Activated CD8-positive, alpha-beta memory T cell treated with anti-CD3 and anti-CD28 coated beads, Interleukin-2, amount 50 U/mL, for 1 hour (primary cell): ENCODE data around the gene SNAI3.
A peak's percentile ranks its signal among the peaks of the same experiment; 100 is the strongest.
"Not testable (repeated sequence)": the region's sequence is repeated elsewhere in the genome, so short reads cannot be mapped to it uniquely, and the experiment has no call there.

Experiments used
- DNase-seq: peaks from one replicate; pipeline ENCODE4 v3.0.0-alpha.2; 2020; ENCODE audit errors: extremely low read depth

SNAI3 gene

DNA sequence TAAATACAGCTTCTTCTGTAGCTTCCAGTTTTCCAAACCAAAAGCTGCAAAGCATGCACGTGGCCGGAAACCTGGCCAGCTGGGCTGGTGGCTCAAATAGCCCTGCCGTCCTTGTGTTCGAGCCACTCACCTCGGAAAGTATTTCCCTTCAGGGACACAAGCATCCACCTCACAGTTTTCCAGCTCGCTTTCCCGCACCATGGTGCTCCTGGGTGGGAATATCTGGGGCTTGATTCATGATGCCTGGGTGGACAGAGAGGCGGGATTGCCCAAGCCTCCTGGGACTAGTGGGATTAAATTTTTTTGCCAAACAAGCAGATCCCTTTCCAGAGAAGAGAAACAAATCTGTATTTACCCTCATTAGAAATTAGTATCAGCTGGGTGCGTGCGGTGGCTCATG is 16.3 kb downstream of the SNAI3 start:
- no peak for DNase-seq

DNA sequence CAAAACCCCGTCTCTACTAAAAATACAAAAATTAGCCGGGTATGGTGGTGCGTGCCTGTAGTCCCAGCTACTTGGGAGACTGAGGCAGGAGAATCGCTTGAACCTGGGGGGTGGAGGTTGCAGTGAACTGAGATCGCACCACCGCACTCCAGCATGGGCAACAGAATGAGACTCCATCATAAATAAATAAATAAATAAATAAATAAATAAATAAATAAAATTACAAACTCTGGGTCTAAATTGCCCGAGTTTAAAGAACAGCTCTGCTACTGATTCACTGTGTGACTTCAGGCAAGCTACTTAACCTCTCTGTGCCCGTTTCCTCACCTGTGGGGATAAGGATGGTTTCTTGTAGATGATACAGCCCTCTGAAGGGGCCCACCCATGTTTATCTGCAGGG is 16.8 kb downstream of the SNAI3 start:
- DNase-seq, result not testable (repeated sequence)

DNA sequence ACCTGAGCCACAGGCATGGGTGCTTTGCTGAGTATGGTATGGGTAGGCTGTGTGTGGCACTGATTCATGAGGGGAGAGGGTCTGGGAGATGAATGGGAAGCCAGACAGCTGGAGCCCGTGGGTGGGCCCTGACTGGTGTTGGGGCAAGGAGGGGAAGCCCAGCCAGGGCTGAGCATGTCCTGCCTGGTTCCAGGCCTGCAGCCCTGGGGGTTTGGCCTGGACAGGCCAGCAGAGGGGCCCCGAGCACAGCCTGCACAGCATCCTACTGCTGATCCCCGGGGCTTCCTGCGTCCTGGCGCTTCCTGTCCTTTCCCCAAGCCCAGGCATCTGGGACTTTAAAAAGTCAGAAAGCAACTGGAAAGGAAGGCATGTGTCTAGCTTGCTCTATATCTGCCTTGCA is 18.8 kb downstream of the SNAI3 start:
- DNase-seq, result no peak

DNA sequence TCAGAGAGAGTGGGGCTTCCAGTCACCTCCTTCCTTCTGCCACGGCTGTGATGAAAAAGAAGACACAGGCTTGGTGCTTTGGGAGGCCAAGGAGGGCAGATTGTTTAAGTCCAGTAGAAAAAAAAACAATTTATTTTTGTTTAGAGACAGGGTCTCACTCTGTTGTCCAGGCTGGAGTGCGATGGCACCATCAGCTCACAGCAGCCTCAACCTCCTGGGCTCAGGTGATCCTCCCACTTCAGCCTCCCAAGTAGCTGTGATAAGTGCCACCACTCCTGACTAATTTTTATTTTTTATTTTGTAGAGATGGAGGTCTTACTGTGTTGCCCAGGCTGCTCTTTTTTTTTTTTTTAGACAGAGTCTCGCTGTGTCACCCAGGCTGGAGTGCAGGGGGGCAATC is 20.7 kb downstream of the SNAI3 start:
- no peak for DNase-seq

DNA sequence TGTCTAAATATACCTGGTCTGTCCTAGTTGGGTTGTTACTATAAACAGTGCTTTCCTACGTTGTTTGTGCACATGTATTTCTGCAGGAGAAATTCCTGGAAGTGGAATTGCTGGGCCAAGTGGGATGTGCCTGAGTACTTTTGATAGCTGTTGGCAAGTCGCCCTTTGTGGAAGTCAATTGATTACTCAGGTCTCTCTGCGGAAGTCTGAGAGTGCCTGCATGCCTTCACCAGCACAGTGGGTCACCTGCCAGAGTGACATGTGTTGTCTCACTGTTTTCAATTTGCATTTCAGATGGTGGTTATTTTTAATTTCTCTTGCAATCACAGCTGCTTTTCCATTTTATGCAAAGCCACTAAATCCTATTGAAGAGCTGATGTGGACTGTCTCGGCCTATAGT is 21.2 kb downstream of the SNAI3 start:
- no peak for DNase-seq

DNA sequence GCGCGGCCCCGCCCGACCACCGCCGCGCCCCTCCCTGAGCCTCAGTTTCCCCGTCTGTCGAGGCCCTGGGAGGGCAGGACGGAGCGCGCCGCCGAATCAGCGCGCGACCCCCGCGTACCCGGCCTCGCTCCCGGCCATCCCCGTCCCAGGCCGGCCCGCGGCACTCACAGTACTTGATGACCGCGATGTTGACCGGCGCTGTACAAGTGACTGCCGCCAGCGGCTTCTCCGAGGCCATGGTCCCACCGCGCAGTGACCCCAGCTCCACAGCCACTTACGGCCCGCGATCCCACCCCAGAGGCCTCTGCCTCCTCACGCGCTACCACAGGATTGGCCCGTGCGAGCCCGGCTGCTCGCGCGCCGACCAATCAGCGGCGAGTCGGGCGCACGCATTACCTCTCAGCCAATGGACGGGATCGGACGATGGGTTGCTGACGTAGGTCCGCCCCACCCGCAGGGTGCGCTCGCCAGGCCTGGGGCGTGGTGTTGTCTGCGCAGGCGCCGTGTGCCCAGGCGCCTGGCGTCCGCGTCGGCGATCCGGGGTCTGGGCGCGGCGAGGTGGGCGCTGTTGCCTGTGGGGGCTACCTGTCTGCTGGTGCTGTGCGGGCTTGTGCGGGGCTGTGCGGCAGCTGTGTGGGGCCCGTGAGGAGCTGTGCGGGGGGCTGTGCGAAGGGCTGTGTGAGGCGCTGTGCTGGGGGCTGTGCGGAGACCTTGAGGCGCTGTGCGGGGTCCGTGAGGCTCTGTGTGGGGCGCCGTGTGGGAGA is 23.3 kb downstream of the SNAI3 start, which contains the start of gene MVD:
Gene MVD (minus strand): TSS at position 249 of the 764 bp plus-strand sequence. CDS start 11 bp downstream, at position 238.
- DNase-seq, result peak; percentile 86

DNA sequence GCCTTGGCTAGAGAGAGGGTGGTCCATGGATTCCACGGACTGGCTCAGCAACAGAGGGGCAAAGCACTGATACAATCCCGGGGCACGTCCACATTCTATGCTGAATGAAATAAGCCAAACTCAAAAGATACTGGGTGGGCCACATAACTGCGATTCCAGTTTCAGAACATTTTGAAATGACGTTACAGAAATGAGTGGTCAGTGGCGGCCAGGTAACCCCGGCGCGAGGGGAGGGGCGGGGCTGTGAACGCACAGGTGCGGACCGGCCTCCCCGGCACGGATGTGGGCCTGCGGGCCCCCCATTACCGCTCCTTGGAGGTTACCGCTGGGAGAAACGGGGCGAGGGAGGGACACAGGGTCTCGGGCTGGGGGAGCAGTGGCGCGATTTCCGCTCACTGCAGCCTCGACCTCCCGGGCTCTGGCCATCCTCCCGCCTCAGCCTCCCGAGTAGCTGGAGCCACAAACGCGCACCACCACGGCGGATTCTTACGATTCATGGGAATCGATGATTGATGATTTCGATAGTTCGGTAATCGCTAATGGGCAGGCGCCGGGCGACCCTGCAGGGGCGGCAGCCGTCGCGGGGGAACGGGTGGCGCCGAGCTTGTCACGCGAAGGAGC is 24.0 kb downstream of the SNAI3 start:
- no peak for DNase-seq

DNA sequence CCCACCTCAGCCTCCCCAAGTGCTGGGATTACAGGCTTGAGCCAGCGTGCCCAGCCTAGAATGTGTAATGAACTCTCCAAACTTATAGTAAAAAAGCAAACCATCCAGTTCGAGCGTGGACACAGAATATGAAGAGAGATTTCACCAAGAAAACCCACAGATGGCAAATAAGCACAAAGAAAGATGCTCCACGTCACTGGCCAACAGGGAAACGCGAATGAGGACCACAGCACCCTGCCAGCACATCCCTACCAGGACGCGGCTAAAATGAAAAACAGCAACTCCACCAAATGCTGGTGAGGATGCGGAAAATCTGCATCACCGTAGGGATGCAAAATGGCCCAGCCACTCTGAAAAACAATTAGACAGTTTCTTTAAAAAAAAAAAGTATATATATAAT is 24.8 kb downstream of the SNAI3 start:
- no peak for DNase-seq

DNA sequence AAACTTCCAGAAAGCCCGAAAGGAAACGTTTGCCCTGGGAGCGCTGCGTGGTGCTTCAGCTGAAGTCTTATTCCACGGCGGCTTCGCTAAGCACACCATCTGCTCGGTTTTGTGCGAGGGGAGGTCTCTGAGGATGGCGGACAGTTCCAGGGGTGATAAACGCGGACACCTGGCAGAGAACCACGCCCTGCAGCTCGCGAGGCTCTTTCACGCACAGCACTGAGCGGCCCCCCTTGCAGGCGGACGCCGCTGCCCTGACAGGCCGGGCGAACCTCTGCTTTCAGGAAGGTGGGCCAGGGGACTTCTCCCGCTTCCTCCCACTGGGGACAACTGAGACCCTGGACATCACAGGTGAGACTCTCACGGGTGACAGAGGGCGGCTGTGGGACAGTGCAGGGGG is 27.1 kb downstream of the SNAI3 start:
- DNase-seq, result no peak

DNA sequence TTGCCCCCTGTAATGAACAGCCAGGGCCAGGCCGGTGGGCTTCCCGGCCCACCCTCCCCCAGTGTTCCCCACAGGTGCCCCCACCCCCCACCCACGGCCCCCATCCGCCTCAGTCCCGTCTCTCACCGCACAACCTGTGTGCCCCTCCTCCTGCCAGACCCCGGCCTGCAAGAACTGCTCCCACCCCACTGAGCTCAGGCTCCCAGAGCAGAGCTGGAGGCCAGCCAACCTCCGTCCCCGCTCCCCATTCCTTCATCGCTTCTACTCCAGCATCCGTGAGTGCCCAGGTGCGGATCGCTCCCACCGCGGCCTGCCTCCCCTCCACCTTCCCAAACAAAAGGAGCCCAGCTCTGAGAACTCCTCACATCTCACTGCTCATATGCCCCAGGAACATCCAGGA is 27.6 kb downstream of the SNAI3 start:
- DNase-seq, result no peak

DNA sequence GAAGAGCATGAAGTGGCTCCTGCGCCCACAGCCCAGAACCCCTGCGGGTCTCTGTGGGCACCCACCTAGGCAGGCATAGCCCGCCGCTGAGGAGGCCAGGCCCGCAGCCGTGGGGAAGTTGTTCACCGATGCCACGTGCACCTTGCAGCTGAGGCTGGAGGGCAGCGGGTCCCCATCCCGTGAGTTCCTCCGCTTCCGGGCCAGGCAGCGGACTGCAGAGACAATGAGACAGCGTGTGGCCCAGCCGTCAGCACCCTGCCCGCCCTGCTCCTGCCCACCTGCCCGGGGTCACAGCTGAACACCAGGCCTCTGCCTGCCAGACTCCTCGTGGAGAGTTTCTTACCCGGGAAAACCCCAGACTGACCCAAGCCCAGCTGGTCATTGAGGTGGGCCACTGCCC is 28.9 kb downstream of the SNAI3 start:
- DNase-seq, result no peak

DNA sequence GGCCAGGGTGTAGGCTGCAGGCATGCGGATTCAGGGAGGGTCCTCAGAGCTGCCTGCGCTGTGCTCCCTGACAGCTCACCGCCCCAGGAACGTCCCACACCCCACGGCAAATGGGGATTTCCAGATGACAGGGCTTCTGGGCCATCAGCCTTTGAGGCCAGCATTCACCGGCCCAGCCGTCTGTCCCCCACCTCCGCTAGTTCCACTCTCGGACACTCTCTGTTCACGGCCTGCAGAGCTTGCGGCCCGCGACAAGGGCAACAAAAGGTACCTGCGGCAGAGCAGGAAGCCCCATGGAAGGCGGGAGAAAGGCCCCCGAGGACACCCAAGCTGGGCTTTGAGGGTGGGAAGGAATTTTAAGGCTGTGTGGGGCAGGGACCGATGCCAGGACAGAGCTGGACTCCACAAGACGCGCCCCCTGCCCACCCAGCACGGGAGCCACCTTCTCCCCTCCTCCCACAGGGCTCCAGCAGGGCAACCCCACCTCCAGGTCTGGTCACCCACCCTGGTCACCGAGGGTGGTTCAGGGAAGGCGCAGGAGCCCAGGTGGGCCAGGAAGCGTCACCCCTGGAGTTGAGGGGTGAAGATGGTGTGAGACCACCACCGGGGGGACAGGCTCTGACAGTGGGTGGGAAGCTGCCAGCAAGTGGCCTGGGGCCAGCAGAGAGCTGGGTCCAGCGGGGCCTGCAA is 29.9 kb downstream of the SNAI3 start:
- no peak for DNase-seq

DNA sequence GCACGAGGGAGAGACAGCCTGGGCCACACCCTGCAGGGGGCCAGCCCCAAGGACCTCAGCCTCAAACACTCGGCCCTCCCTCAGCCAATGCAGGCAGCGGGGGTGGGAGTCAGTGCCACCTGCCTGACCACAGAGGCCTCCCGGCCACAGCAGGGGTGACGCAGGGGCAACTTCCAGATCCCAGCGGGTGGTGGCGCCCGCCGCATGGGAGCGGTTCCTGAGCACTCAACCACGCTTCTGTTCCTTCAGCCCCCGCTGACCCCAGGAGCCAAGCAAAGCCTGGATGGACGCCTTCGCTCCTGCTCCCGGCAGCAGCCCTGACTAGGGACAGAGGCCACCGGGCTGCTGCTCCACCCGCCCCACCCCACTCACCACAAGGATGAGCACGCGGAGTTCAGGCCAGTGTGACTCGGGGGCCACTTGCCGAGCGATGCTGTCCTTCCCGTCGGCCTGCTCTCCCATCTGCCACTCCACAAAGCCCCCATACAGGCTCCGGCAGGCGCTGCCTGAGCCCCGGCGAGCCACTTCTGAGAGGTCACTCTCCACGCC is 30.5 kb downstream of the SNAI3 start:
- DNase-seq, result no peak

DNA sequence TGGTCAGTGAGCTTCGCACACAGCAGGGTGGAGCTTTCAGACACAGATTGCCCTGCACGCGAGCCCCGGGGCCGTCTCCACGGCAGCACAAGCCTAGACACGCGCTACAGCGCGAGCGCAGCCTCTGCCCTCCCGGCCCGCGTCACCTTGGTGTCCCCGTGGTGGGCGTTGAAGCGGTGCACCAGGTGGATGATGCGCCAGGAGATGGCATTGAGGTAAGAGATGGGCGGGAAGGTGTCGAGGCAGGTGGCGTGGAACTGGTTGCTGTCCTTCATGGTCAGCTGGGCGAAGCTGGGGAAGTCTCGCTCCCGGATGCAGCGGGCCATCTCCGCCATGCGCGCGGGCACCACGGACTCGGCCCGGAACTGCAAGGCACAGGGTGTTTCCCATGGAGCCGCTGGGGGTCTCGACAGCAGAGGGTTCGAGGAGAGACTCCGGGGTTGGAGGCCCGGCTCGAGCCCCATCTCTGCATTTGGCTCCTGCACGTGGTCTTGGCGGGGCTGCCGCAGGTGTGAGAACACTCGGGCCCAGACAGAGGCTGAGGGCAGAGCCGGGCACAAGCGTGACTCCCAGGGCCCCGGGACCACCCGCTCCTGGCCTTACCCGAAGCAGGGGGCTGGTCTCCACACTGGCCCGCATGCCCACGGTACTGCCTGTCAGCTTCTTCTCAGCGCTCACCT is 31.1 kb downstream of the SNAI3 start:
- DNase-seq, result no peak

DNA sequence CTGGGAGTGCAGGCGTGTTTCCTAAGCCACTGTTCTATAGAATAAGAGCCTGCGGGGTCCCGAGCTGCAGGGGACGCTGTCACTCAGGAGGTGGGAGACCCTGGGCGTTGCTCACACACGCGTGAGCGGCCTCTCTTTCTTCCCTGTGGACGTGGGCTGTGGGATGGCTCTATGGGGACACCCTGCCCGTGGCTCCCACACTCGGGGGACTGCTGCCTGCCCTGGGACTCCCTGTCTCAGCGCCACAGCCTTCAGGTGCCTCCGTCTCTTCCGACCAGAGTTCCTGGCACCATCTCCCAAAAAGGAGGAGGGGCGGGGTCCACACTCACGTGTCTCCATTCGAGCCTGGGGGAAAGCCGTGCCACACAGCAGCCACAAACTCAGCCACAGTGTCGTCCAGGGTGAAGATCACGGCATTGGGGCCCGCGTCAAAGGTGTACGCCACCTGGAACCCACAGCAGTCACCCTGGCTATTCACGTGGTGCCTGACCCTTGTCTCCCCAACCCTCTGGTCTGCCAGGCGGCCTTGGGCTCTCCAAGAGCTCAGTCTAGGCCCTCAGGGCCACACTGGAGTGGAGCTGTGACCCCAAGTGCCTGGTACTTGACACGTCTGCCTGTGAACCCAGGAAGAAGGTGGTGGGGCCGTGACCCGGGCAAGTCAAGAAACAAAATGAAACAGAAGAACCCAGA is 31.8 kb downstream of the SNAI3 start:
- DNase-seq, result no peak

DNA sequence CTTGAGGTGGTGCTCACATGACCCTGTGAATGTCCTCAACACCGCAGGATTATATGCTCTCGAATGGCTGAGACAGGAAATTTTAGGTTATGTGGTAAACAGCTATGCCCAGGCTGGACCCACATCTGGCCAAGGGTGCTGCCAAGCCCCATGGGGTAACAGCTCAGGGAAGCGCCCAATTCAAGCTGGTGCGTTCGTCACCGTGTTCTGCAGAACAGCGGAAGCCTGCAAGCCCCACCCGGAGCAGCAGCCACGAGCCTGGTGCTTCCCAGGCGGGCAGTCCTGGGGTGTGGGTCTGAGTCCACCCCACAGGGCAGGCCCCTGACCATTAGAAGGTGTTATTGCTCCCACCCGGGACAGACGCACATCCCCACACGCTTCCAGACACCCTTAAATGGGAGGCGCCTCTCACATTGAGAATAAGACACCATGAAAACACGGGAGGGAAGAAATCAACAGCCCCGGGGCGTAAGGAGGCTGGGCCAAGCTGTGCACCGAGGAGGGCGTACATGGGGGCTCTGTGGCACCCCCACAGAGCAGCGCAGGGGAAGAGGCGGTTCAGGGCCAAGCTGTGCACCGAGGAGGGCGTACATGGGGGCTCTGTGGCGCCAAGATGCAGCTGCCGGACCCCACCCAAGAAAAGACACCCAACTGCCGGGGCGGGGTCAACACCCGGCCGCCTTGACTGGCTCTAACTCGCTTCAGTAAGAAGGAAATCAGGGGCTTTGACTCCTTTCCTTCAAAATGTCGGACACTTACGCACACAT is 32.5 kb downstream of the SNAI3 start:
- DNase-seq, result no peak

DNA sequence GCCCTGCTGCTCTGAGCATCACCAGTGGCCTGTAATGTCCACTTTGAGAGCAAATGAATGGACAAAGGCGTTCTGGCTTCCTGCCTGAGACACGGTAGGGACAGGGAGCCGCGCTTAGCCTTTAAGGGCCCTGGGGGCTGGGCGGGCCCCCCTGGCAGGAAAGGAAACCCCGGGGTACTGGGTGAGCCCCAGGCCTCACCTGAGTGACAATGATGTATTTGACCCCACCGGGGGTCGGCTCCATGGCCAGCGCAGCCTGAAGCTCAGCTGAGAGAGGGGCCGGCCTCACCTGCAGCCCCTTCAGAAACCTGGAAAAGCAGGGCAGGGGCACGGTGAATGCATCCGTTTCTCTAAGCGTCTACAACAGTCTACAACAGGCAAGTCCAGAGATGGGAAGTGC is 33.2 kb downstream of the SNAI3 start:
- no peak for DNase-seq

DNA sequence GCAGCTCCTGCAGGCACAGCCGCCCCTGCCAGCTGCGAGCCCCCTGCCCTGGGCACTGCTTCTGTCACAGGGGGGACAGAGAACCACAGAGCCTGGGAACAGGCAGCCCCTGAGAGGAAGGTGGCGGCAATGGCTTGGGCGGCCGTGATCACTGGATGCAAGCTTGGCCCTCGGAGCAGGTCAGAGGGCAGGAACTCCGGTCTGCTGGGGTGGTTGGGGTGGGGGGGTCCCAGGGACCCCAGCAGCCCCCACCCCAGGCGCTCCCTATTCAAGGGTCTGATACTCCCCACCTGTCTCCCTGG is 33.6 kb downstream of the SNAI3 start:
- no peak for DNase-seq

DNA sequence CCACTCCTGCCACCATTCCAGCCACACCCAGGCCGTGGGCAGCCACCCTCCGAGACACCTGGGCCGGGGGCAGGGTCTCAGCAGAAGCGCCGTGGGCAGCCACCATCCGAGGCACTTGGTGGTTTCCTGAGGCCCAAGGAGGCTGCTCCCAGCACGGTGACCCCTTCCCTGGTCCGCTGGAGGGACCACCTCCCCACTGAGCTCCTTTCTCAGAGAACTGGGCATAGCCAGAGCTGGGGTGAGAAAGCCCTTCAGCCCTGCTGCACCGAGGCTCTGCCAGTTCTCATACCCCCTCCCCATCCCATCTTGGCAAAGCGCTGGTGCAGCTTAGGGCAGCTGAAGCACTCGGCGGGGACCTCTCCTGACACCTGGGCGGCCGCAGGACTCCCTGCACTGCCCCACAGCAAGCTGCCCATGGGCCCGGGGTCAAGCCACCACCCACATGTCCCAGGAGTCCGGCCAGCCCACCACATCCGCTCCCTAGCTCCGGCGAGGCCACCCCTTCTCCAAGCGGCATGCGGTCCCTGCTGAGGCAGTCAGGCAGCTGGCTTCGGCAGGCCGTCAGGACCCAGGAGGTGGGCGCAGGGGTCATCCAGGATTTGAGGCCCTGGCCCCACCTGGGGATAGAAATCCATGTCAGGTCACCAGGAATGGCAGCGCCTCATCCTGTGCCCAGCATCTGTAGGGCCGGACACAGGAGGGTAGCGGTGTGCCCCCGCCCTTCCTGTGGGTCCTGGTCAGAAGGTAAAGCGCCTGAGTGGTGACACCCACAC is 34.1 kb downstream of the SNAI3 start:
- DNase-seq, result no peak

DNA sequence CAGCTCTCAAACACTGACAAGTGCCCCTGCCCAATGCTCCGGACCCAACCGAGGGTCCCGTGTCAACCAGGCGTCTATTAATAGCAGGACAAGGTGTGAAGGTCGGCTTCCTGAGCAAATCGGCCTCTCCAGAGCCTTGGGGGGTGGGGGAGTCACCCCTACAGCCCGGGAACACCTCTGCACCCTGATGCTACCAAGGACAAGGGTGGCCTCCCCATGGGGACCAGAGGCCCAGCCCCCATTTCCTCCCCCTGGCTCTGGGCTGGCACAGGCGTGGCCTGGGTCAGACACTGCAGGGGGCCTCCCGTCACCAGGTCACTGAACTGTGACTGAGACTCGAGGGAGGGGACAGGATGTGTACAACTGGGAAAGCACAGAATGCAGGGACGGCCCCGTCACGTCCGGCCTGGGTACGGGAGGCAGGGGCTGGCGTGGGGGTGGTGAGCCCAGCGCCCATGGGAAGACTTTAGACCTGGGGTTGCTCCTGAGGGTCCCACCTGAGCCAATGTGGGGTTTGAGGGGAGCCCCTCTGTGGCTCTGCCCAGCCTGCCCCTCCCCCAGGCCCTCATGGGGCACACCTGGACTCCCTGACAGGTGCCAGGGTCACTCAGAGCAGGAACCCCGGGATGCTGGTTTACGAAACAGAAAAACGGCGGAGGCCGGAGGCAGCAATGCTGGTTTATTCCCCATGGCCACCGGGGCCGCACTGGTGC is 34.9 kb downstream of the SNAI3 start:
- no peak for DNase-seq
